CD4-positive, alpha-beta T cell treated with Interleukin-6 at 100 ng/mL for 8 hours (primary cell): ENCODE measurements around the gene MCFD2.

Source experiments
- DNase-seq: peaks from one replicate; pipeline ENCODE4 v3.0.0-alpha.2; 2020; ENCODE audit warnings: mixed read lengths, low spot score

The MCFD2 gene

GRCh38 chr2:46915281-46915810 is at the start of gene MCFD2:
TSS of gene MCFD2 (minus strand) at chr2:46915806. CDS start at chr2:46909171, 6,635 bp downstream.
- no peak for DNase-seq

GRCh38 chr2:46964835-46965560 is 49.4 kb upstream of the MCFD2 start:
- DNase-seq = no peak

- DNase-seq = no peak
Observed at GRCh38 chr2:46963941-46964673, 48.5 kb upstream of the MCFD2 start.

GRCh38 chr2:46963210-46963609 is 47.6 kb upstream of the MCFD2 start:
- DNase-seq = no peak

DNA sequence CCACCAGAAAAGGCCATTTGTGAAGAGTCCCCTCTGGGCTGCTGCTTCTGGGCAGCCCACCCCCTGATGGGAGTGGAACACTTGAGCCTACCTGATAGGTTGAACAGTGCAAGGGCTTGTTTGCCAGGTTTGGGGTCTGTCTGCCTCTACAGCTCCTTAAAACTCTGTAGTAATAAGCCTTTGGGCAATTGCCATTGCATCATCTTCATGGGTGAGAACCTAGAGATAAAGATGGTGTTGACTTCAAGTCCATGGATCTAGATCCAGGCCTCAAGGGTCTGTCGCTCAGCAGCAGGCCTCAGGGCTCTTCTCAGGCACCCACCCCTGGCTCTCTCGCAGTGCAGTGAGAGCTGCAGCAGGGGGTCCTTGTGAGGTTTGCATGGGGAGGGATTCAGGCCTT is 47.1 kb upstream of the MCFD2 start:
- no peak for DNase-seq

DNA sequence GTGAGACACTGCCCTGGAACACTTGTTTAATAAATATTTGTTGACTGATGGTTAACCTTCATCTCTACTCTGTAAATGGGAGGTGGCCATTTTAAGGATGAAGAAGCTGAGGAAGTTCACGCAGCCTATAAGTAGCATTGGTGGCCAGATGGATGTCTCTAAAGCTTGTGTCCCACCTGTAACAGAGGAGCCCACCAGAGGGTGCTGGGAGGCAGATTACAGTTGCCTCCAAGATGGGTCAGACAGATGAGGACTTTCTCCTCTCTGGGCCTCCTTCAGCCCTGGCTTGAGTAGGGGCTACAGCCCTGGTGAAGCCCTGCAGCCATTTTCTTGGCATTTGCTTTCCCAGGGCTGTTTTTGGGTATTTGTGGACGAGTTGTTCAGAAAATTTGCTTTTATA is 45.0 kb upstream of the MCFD2 start:
- DNase-seq = no peak

GRCh38 chr2:46958431-46959017 is 42.9 kb upstream of the MCFD2 start:
- DNase-seq = no peak

- DNase-seq = no peak
Observed at GRCh38 chr2:46956981-46957531, 41.5 kb upstream of the MCFD2 start.

DNA sequence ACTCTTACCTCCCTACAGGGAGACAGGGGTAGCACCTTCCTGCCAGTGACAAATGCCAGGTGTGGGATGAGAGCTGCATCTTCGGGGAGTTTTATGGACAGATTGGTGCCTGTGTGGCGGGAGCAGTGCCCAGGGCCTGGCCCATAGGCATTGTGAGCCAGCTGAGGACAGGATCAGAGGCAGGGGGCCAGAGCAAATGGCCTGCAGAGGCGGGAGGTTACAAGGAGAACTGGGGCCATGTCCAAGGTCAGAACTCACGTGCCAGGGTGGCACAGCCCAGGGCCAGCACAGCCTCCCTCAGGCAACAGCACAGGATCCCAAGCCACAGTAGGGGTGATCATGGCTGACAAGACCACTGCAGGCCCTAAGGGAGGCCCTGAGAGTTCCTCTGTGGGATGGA is 40.2 kb upstream of the MCFD2 start:
- DNase-seq = no peak

GRCh38 chr2:46954951-46955571 is 39.5 kb upstream of the MCFD2 start:
- no peak for DNase-seq

DNA sequence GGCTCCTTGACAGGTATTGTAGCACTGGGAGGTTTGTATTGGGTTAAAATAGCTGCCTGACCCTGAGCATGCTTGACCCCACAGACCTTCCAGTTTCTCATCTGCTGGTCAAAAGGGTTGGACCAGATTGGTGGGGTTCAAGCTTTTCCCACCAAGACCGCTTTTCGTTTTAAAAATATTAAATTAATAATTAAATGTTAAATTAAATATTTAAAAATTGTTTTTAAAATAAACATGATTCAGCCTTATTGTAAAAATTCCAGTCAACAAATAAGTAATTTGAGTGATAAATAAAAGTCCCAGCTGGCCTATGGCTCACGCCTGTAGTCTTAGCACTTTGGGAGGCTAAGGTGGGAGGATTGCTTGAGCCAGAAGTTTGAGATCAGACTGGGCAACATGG is 36.6 kb upstream of the MCFD2 start:
- no peak for DNase-seq

- no peak for DNase-seq
Observed at GRCh38 chr2:46951290-46952064, 35.9 kb upstream of the MCFD2 start.

- no peak for DNase-seq
Observed at GRCh38 chr2:46950314-46950713, 34.7 kb upstream of the MCFD2 start.

DNA sequence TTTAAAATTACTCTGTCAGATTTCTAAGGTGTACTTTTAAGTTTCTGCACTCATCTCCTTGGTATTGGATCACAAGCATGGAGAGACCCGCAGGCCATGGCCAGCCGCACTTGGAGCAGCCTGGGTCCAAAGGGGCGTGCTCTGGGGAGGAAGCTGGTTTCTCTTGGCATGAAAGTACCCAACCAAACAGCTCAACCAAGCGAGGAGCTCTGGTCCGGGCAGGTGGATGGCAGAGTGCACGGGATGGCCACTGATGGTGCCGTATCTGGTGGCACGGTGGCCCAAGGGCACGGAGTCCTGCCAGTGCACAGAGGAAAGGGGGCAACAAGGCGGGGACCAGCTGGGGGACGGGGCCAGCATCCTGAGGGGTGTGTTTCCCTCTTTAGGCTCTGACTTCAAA is 32.2 kb upstream of the MCFD2 start:
- no peak for DNase-seq

DNA sequence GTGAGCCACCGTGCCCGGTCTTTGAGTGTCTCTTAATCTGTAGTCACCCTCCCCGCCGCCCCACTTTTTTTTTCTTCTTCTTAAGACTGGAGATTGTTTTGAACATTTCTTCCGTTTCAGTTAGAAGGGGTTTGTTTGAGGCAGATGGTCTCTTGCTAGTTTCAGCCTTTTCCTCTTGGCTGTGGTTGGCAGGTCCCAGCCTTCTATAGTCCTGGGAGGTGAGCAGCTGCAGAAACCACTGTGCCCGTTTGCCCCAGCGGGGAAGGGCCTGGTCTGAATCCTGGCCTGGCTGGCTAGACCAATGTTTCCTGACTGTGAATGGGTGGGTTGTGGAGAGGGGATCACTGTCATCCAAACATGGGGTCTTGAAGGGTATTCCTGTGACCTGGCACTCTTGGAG is 30.1 kb upstream of the MCFD2 start:
- DNase-seq = no peak

- DNase-seq = peak; percentile 78
Observed at GRCh38 chr2:46943881-46944798, 28.5 kb upstream of the MCFD2 start.

GRCh38 chr2:46942891-46943626 is 27.5 kb upstream of the MCFD2 start:
- no peak for DNase-seq

- peak; percentile 76 for DNase-seq
Observed at GRCh38 chr2:46942143-46942526, 26.5 kb upstream of the MCFD2 start.

DNA sequence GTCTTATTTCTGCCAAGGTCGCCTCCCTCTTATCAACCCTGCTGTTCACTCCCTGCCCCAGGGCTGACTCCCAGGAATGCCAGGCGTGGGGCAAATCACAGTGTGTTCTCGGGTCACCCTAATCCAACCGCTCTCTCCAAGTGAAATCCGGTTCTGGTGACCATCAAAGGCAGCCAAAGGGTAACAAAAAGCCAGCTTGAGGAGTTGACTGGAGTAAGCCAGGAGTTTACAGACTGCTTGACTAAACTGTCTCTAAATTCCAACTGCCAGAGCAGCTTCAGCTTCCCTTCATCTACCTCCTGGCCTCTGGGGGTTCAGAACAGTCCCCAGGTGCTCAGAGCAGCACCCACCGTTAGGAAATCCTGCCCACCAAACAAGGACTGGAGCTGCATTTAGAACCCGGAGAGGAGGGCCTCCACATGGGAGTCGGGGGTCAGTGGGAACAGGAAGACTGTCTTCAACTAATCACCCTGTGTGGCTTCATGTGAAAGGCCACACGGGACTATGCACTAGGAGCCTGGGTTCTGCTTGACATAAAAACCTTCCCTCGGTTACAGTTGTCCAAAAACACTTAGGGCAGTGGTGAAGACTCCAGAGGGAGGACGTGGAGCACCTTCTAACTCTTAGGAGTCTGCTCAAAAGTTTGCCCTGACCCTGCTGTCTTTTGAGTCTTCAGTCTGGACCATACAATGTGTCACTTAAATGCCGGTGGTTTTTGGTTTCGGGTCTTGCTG is 24.2 kb upstream of the MCFD2 start:
- DNase-seq = no peak
